Stimulated activated CD8-positive, alpha-beta memory T cell treated with anti-CD3 and anti-CD28 coated beads, Interleukin-4, amount 100 ng/mL, for 4 hours (primary cell): ENCODE measurements around the gene ZNF334.

Source experiments
- DNase-seq, 2 donors: peaks; one replicate each; pipeline ENCODE4 v3.0.0-alpha.2; 2020; ENCODE audit warnings: low read depth in 2 of 2, low spot score in 1 of 2

The ZNF334 gene

GRCh38 chr20:46546298-46546697, 32.9 kb upstream of the ZNF334 start:
- no peak for DNase-seq

GRCh38 chr20:46545827-46546138, 32.4 kb upstream of the ZNF334 start:
- DNase-seq = no peak

GRCh38 chr20:46545077-46545826, 31.9 kb upstream of the ZNF334 start:
- no peak for DNase-seq

- no peak for DNase-seq
Measured at GRCh38 chr20:46544576-46544975, 31.2 kb upstream of the ZNF334 start.

- DNase-seq = no peak
Measured at GRCh38 chr20:46543959-46544358, 30.6 kb upstream of the ZNF334 start.

- DNase-seq = no peak
Measured at GRCh38 chr20:46543033-46543432, 29.7 kb upstream of the ZNF334 start.

GRCh38 chr20:46541229-46541935, 28.0 kb upstream of the ZNF334 start:
- no peak for DNase-seq

- no peak for DNase-seq
Measured at GRCh38 chr20:46539113-46539512, 25.8 kb upstream of the ZNF334 start.

- DNase-seq = no peak
Measured at GRCh38 chr20:46530640-46531039, 17.3 kb upstream of the ZNF334 start.

- no peak for DNase-seq
Measured at GRCh38 chr20:46523696-46524328, 10.5 kb upstream of the ZNF334 start.

GRCh38 chr20:46523108-46523507, 9.7 kb upstream of the ZNF334 start:
- no peak for DNase-seq

GRCh38 chr20:46520976-46521579, 7.7 kb upstream of the ZNF334 start:
- peak; percentile 11 to 16 for DNase-seq

GRCh38 chr20:46520540-46520939, 7.2 kb upstream of the ZNF334 start:
- DNase-seq = no peak

- DNase-seq = no peak
Measured at GRCh38 chr20:46519471-46520068, 6.2 kb upstream of the ZNF334 start.

GRCh38 chr20:46509523-46509922, 3.8 kb downstream of the ZNF334 start:
- DNase-seq = no peak

- no peak for DNase-seq
Measured at GRCh38 chr20:46507760-46508407, 5.5 kb downstream of the ZNF334 start.

- no peak for DNase-seq
Measured at GRCh38 chr20:46505506-46505905, 7.9 kb downstream of the ZNF334 start.

- no peak for DNase-seq
Measured at GRCh38 chr20:46501961-46502360, 11.4 kb downstream of the ZNF334 start.

- no peak for DNase-seq
Measured at GRCh38 chr20:46501337-46501942, 11.9 kb downstream of the ZNF334 start.

GRCh38 chr20:46494077-46494476, 19.3 kb downstream of the ZNF334 start:
- DNase-seq = no peak

GRCh38 chr20:46491354-46491753, 22.0 kb downstream of the ZNF334 start:
- DNase-seq = no peak
